GM18507 (cell line): ENCODE measurements around the gene ABI3BP.
"Not testable (repeated sequence)": the region's sequence is repeated elsewhere in the genome, so short reads cannot be mapped to it uniquely, and the experiment has no call there.

Experiments used
- DNase-seq: peaks from one replicate; pipeline ENCODE4 v3.0.0; 2011; ENCODE audit warnings: low read depth; ENCODE audit not compliant: insufficient read length; ENCODE audit errors: extremely low spot score
- FAIRE-seq: peaks from 2 replicates; lab custom pipeline; 2011; peaks lifted over from hg19 to GRCh38; lab: Jason Lieb, UNC

Gene ABI3BP

GRCh38 chr3:100954199-100954935, 38.9 kb downstream of the ABI3BP start:
- DNase-seq = no peak
- FAIRE-seq = no peak

GRCh38 chr3:100953103-100953502, 40.1 kb downstream of the ABI3BP start:
- FAIRE-seq = no peak
- no peak for DNase-seq

- FAIRE-seq (no peak), DNase-seq (no peak)
Measured at GRCh38 chr3:100947119-100947518, 46.1 kb downstream of the ABI3BP start.

- not testable (repeated sequence) for DNase-seq, FAIRE-seq
Measured at GRCh38 chr3:100946096-100946495, 47.1 kb downstream of the ABI3BP start.

- no peak for FAIRE-seq
- no peak for DNase-seq
Measured at GRCh38 chr3:100941451-100941850, 51.8 kb downstream of the ABI3BP start.

GRCh38 chr3:100941041-100941440, 52.2 kb downstream of the ABI3BP start:
- DNase-seq = no peak

GRCh38 chr3:100936931-100937330, 56.3 kb downstream of the ABI3BP start:
- DNase-seq (no peak), FAIRE-seq (no peak)

More at GRCh38 chr3:100941041-100941440, 52.2 kb downstream of the ABI3BP start:
- no peak for FAIRE-seq

GRCh38 chr3:100932491-100932890, 60.7 kb downstream of the ABI3BP start:
- FAIRE-seq (no peak), DNase-seq (no peak)

- no peak for DNase-seq
- no peak for FAIRE-seq
Measured at GRCh38 chr3:100928638-100929428, 64.4 kb downstream of the ABI3BP start.

- no peak for FAIRE-seq
Measured at GRCh38 chr3:100927775-100928174, 65.4 kb downstream of the ABI3BP start.

GRCh38 chr3:100915706-100916495, 77.3 kb downstream of the ABI3BP start:
- FAIRE-seq (no peak), DNase-seq (no peak)

More at GRCh38 chr3:100927775-100928174, 65.4 kb downstream of the ABI3BP start:
- DNase-seq = no peak

- FAIRE-seq = no peak
Measured at GRCh38 chr3:100913870-100914648, 79.2 kb downstream of the ABI3BP start.

GRCh38 chr3:100912976-100913545, 80.2 kb downstream of the ABI3BP start:
- no peak for FAIRE-seq
- DNase-seq = no peak

More at GRCh38 chr3:100913870-100914648, 79.2 kb downstream of the ABI3BP start:
- DNase-seq = no peak

- FAIRE-seq = no peak
- no peak for DNase-seq
Measured at GRCh38 chr3:100912571-100912970, 80.7 kb downstream of the ABI3BP start.

GRCh38 chr3:100911956-100912355, 81.3 kb downstream of the ABI3BP start:
- FAIRE-seq = no peak
- no peak for DNase-seq

- no peak for DNase-seq
- FAIRE-seq = no peak
Measured at GRCh38 chr3:100910986-100911385, 82.2 kb downstream of the ABI3BP start.

GRCh38 chr3:100902572-100902971, 90.6 kb downstream of the ABI3BP start:
- no peak for FAIRE-seq
- DNase-seq = no peak

GRCh38 chr3:100900671-100901335, 92.4 kb downstream of the ABI3BP start:
- FAIRE-seq (no peak), DNase-seq (no peak)
